Measurements from ENCODE around the gene ARRDC4.
"Not testable (repeated sequence)": the region's sequence is repeated elsewhere in the genome, so short reads cannot be mapped to it uniquely, and the experiment has no call there.

ARRDC4 gene

DNA sequence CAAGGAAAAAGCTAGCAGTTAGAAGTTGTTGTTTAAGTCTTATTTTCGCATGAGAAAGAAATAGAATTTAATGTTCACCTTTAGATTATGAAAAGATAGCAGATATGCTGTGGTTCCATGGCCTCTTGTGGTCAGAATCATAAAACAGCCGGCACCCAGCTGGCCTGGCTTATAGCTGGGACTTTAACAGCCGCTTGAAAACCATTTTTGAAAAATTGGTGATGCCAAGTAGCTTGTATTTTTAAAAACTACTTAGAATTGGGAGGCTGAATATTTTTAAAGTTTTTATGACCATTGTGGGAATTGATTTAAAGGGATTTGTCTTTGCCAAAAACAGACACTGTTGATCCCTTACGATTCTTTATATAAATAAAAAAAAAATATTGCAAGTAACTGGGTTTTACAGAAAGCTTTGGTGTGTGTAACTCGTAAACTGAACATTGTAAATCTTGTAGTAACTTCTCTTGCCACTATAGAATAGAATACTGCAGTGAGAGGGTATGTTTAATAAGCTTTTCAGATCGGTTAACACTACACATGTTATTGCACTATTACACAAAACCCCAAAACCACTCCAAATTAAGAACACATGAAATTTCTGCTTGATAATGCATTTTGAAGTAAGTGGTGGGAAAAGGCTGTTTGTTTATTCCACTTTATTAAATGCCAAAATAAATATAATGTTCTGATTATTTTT is 6.6 kb downstream of the ARRDC4 start:
- DNase-seq = no peak

DNA sequence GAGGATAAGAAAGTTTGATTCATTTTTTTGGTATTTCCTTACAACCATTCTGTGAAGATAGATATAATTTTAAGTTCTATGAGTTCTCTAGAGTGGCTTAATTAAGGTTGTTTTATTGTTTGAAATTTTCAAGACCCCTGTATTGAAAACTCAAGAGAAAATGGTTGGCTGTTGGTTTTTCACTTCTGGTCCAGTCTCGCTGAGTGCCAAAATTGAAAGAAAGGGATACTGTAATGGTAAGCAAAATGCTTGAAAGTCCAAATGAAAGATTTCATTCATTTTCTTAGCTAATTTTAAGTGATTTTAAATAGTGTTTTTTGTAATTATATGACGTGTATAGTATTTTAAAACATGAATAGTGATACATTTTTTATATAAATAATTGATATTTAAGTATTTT is 7.4 kb downstream of the ARRDC4 start:
- DNase-seq = no peak

DNA sequence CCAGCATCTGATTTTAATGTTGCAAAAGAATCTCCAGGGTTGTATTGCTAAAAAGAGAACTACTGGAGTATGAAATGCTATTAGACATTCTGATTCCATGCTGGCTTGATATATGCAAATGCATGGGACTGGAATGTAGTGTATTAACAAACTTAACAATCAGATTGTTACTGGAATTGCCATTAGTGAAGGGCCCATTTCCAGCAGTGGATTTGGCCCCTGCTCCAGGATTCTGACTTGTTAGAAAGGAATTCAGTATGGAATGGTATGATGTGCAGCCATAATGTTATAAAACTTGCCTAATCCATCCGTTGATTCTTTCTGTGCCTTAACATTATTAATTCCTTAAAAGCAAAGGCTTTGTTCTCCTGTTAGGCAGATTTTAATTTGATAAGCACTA is 7.9 kb downstream of the ARRDC4 start:
- no peak for DNase-seq

DNA sequence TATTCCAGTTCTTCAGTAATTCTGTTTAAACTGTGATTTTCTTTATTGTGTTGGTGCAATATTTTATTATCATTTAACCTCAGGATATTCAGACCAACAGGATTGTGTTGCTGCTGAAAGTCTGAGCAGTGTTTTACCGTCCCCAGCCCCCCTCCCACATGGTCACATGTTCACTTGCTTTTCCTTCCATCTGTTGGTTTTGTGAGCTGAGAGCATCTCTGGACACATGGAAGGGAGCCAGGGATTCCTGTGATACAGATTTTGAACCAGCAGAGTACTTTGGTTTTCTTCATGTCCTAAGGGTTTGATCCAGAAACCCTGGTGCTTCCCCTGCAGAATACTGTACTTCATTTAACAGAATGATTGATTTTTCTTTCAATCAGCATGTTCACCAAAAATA is 11.9 kb downstream of the ARRDC4 start:
- no peak for DNase-seq

DNA sequence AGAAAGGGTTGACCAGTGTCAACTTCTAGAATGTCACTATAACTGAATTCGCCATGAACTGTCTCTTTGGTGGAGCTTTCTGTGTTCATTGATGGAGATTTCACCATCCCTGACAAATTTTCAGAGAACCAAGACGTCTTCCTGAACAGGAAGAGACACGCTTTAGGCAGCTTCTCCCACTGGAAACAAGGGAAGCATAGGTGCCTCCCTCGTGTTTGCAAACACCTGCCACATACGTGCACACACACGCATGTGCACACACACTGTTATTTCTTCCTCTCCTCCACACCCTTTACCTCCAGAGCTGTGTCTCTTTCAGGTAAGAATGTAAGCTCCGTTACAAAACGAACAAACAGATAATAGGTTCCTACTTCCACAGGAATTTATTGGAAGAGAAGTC is 15.6 kb downstream of the ARRDC4 start:
- no peak for DNase-seq

DNA sequence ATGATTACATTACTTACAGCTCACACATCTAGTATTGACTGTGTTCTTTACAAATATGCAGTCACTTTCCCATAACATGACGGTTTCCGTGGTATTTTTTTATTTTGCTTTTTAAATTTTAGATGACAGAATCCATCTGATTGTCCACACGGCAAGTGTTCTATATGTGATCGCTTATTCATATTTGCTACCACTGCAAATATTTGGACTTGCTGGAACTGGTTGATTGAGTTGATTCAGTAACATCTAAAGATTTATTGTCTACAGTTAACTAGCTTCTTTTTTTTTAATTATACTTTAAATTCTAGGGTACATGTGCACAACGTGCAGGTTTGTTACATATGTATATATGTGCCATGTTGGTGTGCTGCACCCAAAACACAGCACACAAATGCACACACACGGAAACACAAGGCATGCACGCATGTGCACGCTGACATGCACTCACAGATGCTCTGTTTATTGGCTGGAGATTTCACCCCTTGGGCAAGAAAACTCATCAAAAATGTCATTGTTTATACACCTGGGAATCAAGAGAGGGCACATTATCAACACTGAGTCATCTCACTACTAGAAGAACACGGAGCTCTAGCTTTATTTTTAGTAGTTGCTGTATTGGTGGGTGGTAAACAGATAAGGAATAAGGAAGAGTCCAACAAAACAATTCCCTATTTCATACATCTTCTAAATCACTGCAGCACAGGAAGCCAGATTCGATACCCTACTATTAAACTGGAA is 16.4 kb downstream of the ARRDC4 start:
- DNase-seq = no peak

DNA sequence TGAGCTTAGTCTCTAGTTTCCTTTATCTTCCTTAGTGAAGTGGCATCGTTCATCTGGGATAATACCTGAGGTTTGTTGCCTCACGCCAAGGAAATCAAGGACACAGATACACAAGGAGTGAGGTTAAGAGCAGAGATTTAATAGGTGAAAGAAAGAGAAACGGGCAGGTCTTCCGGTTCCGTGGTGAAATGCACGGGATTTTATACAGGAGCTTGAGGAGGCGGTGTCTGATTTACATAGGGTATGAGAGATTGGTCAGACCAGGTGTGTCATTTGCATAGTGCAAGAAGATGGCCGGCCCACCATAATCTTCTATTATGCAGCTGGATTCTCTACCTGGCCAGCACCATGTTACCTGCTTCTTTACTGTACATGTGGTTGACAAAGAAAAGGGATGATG is 17.2 kb downstream of the ARRDC4 start:
- no peak for DNase-seq

DNA sequence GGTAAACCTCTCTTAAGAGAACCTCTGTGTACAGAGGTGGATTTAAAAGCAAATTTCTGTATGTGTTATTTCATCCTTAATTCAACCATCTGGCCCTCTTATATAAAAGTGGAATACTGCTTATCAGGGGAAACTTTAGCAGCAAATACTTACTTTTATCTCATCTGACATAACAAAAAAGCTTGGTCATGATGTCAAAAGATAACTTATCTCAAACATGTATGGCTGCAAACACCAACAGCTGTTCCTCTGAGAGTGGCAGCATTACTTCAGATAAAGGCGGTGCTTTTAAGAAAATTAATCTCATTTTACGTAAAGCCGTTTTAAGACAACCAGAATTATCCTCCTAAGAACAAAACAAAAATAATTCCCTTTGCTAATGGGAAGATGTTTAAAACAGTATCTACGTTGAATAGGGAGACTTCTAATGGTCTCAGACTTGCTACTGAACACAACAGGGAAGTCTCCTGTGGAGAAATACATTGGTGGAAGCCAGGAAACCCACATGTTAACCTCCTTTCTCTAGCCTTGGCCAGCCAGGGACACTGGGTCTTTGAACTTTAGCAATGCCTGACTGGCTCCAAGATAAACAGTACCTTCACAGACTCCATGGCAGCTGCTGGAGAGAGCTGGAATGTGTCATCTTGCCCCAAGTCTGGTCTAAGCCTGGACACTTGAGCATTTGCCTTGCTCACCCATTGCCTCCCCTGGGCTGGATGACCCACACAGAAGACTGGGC is 18.1 kb downstream of the ARRDC4 start:
- no peak for DNase-seq

DNA sequence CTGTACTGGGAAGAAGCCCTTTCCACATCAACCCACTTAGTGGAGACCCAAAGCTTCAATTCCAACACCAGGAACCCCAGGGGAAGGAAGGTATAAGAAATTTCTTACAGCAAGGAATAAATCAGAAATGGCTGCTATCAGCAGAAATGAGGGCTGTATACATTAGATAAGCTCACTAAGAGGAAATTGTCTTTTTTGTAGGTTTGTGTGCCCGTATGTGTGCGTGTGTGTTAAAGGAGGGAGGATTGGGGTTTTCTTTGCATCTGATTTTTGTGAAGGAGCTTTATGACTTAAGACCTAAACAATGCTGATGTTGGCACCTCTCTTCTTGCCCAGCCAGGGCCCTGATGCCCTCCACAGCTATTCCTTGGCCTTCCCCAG is 18.6 kb downstream of the ARRDC4 start:
- DNase-seq = no peak

DNA sequence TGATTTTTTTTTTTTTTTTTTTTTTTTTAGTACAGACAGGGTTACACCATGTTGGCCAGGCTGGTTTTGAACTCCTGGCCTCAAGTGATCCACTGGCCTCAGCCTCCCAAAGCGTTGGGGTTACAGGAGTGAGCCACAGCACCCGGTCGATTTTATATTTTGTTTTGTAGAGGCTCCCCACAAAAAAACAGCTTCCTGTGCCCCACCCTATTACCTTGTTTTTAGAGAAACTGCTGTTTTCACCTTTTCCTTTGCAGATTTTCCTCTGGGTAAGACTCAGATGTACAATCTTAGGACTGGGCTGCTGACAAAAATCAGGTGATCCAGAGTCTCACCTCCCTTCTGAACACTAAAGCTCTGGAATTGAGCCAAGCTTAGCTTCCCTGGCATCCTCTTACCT is 20.6 kb downstream of the ARRDC4 start:
- DNase-seq = no peak

DNA sequence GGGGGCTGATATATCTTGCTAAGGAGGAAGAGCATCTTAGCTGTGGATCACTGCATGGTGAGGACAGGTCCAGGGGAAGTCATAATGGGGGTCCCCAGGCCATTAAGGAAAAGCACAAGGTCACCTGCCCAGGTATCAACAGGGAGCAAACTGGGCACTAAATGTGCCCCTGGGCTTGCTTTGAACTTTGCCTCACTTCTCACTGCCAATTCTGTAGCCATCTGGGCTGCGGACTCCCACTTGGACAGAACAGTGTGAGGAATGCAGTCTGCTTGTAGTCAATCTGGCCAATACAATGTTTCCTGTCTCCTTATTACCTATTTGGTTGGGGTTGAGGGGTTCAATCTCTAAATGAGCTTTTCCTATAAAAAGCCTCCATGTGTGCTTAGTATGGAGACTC is 21.3 kb downstream of the ARRDC4 start:
- no peak for DNase-seq

DNA sequence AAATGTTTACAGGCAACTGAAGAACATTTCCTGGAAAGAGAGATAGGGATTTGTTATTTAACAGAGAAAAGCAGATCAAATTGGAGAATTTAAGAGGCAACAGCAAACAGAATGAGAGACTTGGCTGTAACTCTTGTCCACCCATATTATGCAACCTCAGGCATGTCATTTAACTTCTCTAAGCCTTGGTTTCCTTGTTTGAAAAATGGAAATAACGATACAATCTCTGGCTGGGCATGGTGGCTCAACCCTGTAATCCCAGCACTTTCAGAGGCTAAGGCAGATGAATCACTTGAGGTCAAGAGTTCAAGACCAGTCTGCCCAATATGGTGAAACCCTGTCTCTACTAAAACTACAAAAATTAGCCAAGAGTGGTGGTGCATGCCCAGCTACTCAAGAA is 23.7 kb downstream of the ARRDC4 start:
- DNase-seq = no peak

DNA sequence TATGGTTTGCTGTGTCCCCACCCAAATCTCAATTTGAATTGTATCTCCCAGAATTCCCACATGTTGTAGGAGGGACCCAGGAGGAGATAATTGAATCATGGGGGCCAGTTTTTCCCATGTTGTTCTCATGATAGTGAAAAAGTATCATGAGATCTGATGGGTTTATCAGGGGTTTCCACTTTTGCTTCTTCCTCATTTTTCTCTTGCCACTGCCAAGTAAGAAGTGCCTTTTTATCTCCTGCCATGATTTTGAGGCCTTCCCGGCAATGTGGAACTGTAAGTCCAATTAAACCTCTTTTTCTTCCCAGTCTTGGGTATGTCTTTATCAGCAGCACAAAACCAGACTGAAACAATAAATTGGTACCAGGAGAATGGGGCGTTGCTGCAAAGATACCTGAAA is 25.5 kb downstream of the ARRDC4 start:
- DNase-seq = not testable (repeated sequence)

DNA sequence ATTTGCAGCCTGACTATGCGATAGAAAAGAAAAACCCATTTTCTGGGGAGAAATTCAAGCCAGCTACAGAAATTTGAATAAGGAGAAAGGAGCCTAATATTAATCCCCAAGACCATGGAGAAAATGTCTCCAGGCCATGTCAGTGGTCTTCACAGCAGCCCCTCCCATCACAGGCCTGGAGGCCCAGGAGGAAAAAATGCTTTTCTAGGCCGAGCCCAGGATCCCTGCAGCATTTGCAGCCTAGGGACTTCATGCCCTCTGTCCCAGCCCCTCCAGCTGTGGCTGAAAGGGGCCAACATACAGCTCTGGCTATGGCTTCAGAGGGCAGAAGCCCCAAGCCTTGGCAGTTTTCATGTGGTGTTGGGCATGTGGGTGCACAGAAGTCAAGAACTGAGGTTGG is 26.3 kb downstream of the ARRDC4 start:
- no peak for DNase-seq

DNA sequence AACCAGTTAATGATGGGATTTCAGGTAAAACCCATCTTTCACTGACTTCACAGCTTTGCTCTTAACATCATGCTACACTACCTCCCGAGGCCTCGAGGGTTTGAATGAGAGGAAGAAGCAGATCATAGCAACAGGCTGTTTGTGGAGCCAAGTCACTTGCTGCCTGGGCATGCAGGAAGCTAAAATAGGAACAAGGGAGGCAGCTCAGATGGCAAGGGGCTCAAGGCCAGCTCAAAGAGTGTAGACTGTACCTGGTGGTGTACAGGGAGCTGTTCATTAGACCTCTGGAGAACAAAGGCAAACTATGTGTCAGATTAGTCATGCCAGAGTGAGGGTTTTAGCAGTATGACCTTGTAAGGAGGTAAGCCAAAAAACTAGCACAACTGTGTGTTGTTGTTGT is 28.8 kb downstream of the ARRDC4 start:
- no peak for DNase-seq

DNA sequence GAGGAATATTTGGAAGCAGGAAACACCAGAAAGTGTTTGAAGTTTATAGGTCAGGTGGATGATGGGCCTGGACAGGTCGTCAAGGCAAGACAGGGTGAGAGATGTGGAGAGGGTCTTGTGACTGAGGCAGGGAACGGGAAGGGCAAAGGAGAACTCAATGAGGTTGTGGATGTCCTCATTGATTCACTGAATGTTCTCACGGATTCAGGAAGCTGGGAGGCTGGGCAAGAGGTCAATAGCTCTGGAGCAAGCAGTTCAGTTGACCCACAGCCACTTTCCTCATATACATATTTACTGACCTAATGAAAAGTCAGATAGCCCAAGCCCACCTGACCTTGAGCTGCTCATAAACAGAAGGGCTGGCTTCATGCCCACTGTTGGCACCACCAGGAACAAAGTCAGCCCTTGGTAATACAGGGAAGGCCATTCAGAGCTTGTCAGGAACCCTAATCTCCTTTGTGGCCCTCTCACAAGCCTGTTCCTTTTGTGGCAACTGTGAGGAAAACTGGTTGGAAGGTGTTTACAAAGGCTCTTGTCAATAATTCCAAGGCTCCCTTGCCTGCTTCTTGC is 31.6 kb downstream of the ARRDC4 start:
- DNase-seq = no peak

DNA sequence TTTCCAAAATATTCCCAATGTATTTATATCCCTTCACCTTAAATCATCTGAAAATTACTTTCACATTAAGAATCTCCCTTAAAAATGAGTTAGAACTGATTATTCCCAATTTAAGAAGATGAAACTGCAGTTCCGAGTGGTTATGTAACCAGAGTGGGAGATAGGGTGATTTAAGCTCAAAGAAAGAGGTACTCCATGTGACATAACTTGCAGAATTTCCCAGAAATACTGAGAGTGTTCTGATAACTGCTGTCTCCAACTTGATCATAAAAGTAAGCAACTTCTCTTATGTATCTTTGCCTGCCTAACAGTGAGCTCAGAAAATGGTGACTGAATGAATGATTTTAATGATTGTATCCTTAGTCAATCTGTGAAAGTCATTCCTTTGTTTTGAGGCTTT is 32.3 kb downstream of the ARRDC4 start:
- no peak for DNase-seq

DNA sequence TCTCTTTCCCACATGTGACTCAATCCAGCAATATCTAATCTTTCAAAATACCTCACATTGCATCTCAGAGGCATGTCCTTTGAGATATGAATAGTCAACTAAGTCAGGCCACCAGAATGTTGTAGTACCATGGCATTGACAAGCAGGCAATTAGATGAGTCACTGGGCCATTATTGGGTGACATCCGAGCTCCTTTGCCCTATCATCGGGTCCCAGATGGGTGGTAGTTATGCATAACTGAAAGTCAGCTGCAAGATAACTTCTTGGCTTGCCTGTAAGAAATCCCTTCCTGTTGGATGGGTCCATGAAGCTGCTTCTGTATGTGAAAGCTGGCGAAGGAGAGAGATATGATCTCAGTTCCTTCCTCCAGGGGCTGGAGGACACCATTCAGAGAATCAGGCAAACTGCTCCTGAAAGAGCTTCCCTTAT is 32.8 kb downstream of the ARRDC4 start:
- no peak for DNase-seq

DNA sequence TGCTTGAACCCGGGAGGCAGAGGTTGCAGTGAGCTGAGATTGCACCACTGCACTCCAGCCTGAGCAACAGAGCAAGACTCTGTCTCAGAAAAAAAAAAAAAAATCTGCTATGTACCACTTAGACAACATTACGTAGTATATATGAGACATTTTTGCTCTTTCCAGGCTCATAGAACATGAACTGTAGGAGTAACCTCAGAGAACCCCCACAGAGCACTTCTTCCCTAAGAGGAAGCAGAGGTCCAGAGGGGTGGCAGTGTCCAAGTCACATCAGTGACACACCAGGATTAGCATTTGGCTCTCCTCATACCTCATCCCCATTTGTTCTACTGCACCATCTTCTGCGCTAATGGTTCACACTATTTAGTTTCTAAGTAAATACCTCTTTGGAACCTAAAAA is 33.7 kb downstream of the ARRDC4 start:
- no peak for DNase-seq

DNA sequence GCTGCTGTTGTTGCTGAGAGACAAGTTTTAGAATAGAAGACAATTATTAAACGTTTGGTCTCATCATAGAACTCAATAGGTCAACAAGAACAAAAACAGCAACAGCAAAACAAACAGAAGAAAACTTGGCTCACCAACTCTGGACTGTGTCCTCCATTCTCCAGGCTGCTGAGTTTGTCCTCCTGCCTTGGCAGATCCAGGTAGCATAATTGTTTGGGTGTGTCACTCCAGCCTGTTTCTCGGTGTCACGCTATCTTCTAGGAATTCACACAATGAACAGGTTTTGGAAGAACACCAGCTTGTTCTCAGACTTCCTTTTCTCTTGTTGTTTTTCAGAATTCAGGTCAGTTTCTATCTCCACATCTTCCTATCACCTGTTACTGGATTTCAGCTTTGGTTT is 34.7 kb downstream of the ARRDC4 start:
- DNase-seq = no peak

DNA sequence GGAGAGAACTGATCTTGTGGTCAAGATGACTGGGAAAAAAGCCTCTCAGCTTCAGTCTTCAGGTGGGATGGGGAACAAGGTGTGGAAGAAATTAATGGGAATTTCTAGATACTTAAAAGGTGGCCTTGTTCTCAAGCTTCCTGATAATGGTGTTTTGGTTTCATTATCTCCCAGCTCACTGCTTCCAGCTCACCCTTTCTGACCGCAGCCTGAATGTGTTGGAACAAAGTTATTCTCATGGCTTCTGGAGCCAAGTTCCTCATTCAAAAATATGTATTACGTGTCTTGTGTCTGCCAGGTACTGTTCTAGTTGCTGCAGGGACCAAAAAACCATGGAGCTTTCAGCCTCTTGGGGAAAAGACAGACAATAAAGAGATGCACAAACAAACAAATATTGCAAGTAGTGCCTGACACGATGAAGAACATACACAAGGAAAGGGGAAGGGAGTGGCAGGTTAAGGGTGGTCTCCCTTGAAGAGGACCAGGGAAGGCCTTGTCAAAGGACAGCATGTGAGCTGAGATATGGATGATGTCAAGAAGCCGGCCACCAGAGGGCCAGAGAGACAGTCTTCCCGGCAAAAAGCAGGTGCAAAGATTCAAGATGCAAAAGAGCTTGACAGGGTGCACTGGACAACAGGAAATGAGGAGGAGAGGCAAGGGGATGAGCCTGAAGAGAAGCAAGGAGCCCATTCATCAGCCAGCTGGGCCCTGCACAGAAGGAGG is 35.5 kb downstream of the ARRDC4 start:
- DNase-seq = no peak

DNA sequence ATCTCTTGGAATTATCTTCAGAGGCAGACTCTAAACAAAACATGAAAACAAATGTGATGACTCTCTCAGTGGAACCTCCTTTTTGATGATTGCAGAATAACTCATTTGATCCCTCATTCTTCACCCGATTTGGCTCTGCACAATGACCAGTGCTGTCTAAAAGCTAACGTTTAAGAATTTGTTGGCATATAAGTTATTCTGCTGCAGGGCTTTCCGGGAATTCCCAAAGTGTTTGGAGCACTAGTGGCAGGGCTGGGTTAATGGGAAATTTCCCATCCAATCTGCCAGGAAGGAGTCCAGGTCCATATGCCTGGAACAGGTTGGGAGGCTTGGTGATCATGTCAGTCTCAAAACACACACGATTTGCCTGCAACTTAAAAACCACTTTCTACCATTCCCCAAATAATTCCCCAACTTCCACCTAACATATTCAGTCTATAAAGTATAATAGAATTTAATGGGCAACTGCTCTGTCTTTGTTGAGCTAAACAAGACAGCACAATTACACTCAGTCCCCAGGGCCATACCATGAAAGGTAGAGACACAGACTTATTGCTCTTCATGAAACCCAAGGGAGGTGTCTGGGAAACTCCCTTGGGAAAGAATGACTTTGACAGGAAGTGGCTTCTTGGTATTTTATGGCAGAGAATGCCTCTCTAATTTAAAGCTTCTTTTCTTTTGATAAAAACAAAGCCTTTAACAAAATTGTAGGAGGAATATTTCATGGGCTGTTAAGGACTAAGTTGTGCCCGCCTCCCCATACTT is 38.0 kb downstream of the ARRDC4 start:
- DNase-seq = no peak
